Spinal cord (tissue), 10 donors: ENCODE data around the gene EIF4B. TPM values are rescaled to one million over a fixed set of nuclear protein-coding genes. Genes with fewer than 3 reads are reported as not detected.
A peak's percentile ranks its signal among the peaks of the same experiment; 100 is the strongest.

Source experiments
- DNase-seq, 6 donors: peaks; one replicate each; pipeline versions ENCODE4 v3.0.0 to v3.0.0-alpha.2; 2013 to 2015; ENCODE audit warnings: low spot score in 6 of 6, low read depth in 4 of 6
- H3K27ac ChIP-seq: one replicate; pipeline ENCODE4 v1.5.1; 2013; ENCODE audit warnings: low read depth, low read length, control low read depth
- H3K27me3 ChIP-seq: one replicate; pipeline ENCODE4 v1.6.1; 2013; ENCODE audit warnings: low read length; ENCODE audit not compliant: control insufficient read depth, insufficient read depth
- H3K36me3 ChIP-seq: one replicate; pipeline ENCODE4 v1.6.1; 2013; ENCODE audit warnings: low read length; ENCODE audit not compliant: control insufficient read depth, insufficient read depth
- H3K4me1 ChIP-seq: one replicate; pipeline ENCODE4 v1.6.1; 2013; ENCODE audit warnings: low read length; ENCODE audit not compliant: control insufficient read depth, insufficient read depth
- H3K4me3 ChIP-seq: one replicate; pipeline ENCODE4 v1.5.1; 2013; ENCODE audit warnings: low read depth, low read length, control low read depth
- H3K9me3 ChIP-seq: one replicate; pipeline ENCODE4 v1.6.1; 2013; ENCODE audit warnings: low read length; ENCODE audit not compliant: control insufficient read depth, insufficient read depth
- WGBS: methylation state at CpG from one replicate; pipeline ENCODE4 v1.1.5; 2013; ENCODE audit warnings: missing lambda C conversion rate; ENCODE audit not compliant: insufficient coverage; 5-methylcytosine and 5-hydroxymethylcytosine counted together
- polyA plus RNA-seq, 2 donors: library from polyadenylated mRNA; unstranded; fragments of 120-200 nt; gene quantifications; one replicate each; pipeline ENCODE4 v1.2.1, GENCODE V29; 2013; ENCODE audit not compliant: insufficient read length in 2 of 2
- total RNA-seq, 2 donors: library from RNA; depleted of rRNA in 1 of 2; stranded (reverse); fragments of 120-200 nt in 1 of 2; fragments of >200 nt in 1 of 2; gene quantifications; one replicate each; pipeline versions ENCODE4 v1.2.3 to v1.2.4, GENCODE V29; 2013 to 2014
- donor health status: healthy.

EIF4B gene
- total and polyA plus RNA-seq, 4 donors = 215 to 678 (median 397) TPM

DNA sequence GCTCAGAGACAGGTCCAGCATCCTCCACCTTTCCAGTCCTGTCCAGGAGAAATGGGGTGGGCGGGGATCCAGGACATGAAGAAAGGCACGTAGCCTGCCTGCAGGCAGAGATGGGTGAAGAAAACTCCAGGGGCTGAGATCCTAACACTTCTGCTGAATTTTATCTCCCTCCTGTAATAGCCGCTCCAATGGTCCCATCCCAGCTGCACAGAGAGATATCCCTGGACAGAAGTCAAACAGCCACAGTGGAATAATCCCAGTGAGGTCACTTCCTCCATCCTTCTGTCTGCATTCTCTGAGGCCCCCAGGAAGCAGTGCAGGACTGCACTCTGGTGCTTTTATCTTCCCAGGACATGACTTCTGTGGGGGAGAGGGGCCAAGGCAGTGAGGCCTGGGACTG is 31.1 kb upstream of the EIF4B start:
- peaks cover 21% of the 10 kb centered on the region for H3K4me1 ChIP-seq
- peak in 1 of 6 donors; percentile 48 for DNase-seq
- 77% methylated on average over 3 of the region's 3 CpGs for WGBS
- no peaks in the 10 kb centered on the region for H3K9me3 ChIP-seq
- H3K27me3 ChIP-seq = peaks cover 3% of the 10 kb centered on the region
- no peaks in the 10 kb centered on the region for H3K36me3 ChIP-seq
- peak overlapping the region; percentile 61 for H3K27ac ChIP-seq
- no peak overlapping the region for H3K4me3 ChIP-seq

- H3K27ac ChIP-seq = peak overlapping the region; percentile 61
- no peak for DNase-seq
- H3K9me3 ChIP-seq = no peaks in the 10 kb centered on the region
- WGBS = 73% methylated on average over 9 of the region's 11 CpGs
- H3K4me1 ChIP-seq = peaks cover 15% of the 10 kb centered on the region
- peaks cover 3% of the 10 kb centered on the region for H3K27me3 ChIP-seq
- no peaks in the 10 kb centered on the region for H3K36me3 ChIP-seq
- H3K4me3 ChIP-seq = no peak overlapping the region
These were observed 30.3 kb upstream of the EIF4B start for GRCh38 chr12:52975820-52976573.

- 22% methylated on average over 1 of the region's 3 CpGs for WGBS
- no peak overlapping the region for H3K27ac ChIP-seq
- no peak overlapping the region for H3K4me3 ChIP-seq
- no peaks in the 10 kb centered on the region for H3K9me3 ChIP-seq
- no peaks in the 10 kb centered on the region for H3K36me3 ChIP-seq
- peak in 1 of 6 donors; percentile 18 for DNase-seq
- H3K27me3 ChIP-seq = peaks cover 3% of the 10 kb centered on the region
- peaks cover 15% of the 10 kb centered on the region for H3K4me1 ChIP-seq
These were observed 29.6 kb upstream of the EIF4B start for GRCh38 chr12:52976574-52977071.

GRCh38 chr12:52977170-52977569 is 29.1 kb upstream of the EIF4B start:
- Histone ChIP-seq H3K9me3 (no peaks in the 10 kb centered on the region), H3K4me3 (no peak overlapping the region), H3K4me1 (peaks cover 15% of the 10 kb centered on the region), H3K36me3 (no peaks in the 10 kb centered on the region), H3K27me3 (peaks cover 3% of the 10 kb centered on the region), H3K27ac (no peak overlapping the region)
- WGBS = no CpG with 5 or more reads among the region's 4 CpGs
- no peak for DNase-seq

- WGBS = 0% methylated on average over 1 of the region's 4 CpGs
- Histone ChIP-seq H3K27ac (no peak overlapping the region), H3K27me3 (peaks cover 3% of the 10 kb centered on the region), H3K36me3 (no peaks in the 10 kb centered on the region), H3K9me3 (no peaks in the 10 kb centered on the region), H3K4me3 (no peak overlapping the region), H3K4me1 (peaks cover 6% of the 10 kb centered on the region)
- DNase-seq = no peak
These were observed 26.1 kb upstream of the EIF4B start for GRCh38 chr12:52980096-52980649.

- 31% methylated on average over 12 of the region's 13 CpGs for WGBS
- Histone ChIP-seq H3K36me3 (no peaks in the 10 kb centered on the region), H3K4me3 (no peak overlapping the region), H3K9me3 (no peaks in the 10 kb centered on the region), H3K27ac (no peak overlapping the region), H3K27me3 (peaks cover 3% of the 10 kb centered on the region), H3K4me1 (no peaks in the 10 kb centered on the region)
- peak; percentile 72 to 98 (median 87) for DNase-seq
These were observed 25.4 kb upstream of the EIF4B start for GRCh38 chr12:52980650-52981423.

DNA sequence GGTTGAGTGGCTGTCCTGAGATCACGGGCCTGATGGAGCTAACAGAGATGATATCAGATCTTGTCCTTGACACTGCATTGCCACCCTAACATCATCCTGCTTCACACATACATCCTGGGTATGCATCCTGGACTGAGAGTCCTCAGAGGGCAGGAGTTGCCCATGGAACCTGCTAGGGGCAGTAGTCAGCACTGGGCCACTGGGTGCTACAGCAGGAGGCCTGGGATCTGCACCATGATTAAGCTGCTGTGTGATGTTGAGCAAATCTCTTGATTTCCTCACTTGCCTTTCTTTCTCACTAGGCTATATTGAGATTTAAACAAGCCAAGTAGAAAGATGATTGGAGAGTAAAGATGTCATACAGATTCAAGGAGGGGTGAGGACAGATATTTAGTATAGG is 22.1 kb upstream of the EIF4B start:
- no CpG with 5 or more reads among the region's 1 CpG for WGBS
- Histone ChIP-seq H3K4me3 (no peak overlapping the region), H3K27ac (no peak overlapping the region), H3K36me3 (no peaks in the 10 kb centered on the region), H3K9me3 (no peaks in the 10 kb centered on the region), H3K27me3 (no peaks in the 10 kb centered on the region), H3K4me1 (no peaks in the 10 kb centered on the region)
- DNase-seq = no peak

DNA sequence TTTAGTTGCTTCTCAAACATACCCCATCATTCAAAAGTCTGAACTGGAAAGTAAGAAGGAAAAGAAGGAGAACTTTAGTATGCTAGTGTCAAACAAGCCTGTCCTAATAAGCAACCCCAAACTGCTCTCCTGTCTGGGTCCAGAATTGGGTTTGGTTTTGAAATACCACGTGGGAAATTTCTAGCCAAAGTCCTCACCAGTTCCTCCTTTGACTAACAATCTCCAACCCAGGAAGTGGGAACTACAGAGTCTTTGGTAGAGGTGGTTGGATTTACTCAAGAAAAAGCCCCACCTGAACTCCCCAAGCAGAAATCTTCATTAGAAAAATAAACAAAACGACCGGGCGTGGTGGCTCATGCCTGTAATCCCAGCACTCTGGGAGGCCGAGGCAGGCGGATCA is 17.4 kb upstream of the EIF4B start:
- no peak for DNase-seq
- H3K4me1 ChIP-seq = no peaks in the 10 kb centered on the region
- no peaks in the 10 kb centered on the region for H3K9me3 ChIP-seq
- no CpG with 5 or more reads among the region's 6 CpGs for WGBS
- no peak overlapping the region for H3K4me3 ChIP-seq
- no peaks in the 10 kb centered on the region for H3K36me3 ChIP-seq
- H3K27ac ChIP-seq = no peak overlapping the region
- no peaks in the 10 kb centered on the region for H3K27me3 ChIP-seq

DNA sequence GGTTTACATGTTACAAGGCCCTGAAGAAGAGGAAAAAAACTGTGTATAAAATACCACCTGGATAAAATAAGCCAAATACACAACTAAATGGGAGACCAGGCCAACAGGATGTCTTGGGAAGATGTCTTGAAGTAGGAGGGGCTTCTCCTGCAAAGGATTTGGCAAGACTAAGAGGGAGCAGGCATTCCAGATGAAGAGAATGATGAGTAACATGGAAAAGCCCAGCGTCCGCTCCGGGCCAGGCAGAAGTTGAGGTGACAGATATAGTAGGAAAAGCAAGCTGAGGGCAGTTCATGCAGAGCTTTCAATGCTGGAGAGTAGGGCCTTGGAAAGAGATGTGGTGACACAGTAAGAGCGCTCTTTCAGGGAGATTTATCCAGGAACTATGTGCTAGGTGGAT is 16.1 kb upstream of the EIF4B start:
- Histone ChIP-seq H3K9me3 (no peaks in the 10 kb centered on the region), H3K4me1 (no peaks in the 10 kb centered on the region), H3K27me3 (no peaks in the 10 kb centered on the region), H3K4me3 (no peak overlapping the region), H3K27ac (no peak overlapping the region), H3K36me3 (no peaks in the 10 kb centered on the region)
- WGBS = 97% methylated on average over 4 of the region's 4 CpGs
- no peak for DNase-seq
